Left ventricle myocardium superior (tissue), 1 donor: ENCODE measurements around the gene ELAC2. TPM values are rescaled to one million over a fixed set of nuclear protein-coding genes. Genes with fewer than 3 reads are reported as not detected.
A peak's percentile ranks its signal among the peaks of the same experiment; 100 is the strongest.
"Not testable (repeated sequence)": the region's sequence is repeated elsewhere in the genome, so short reads cannot be mapped to it uniquely, and the experiment has no call there.

Experiments
- ATAC-seq: fragments of 200-7000 bp; cut with Tn5 transposase; one replicate; pipeline ENCODE4 v1.9.1; 2020; ENCODE audit warnings: mild to moderate bottlenecking, moderate library complexity
- DNase-seq: peaks from one replicate; pipeline ENCODE4 v3.0.0-alpha.2; 2020
- intact Hi-C: fragments of 100-400 bp; cut with micrococcal nuclease; formaldehyde crosslinking; loops from one replicate; pipeline ENCODE4 v1.11.0; 2022
- total RNA-seq: library from RNA; stranded (reverse); fragmentation: NEBNext Ultra II Directional; extraction: Animal tissue kit (Norgen Biotek cat#: 25700); gene quantifications from one replicate; pipeline ENCODE4 v1.2.1, GENCODE V29; 2021
- donor health status: DM: no; HTN: yes; CAD: no; lungs with severe emphysema.

Gene ELAC2
- total RNA-seq, 1 donor from 2014 or later: 66.2 TPM

GRCh38 chr17:12995106-12995895, 22.5 kb downstream of the ELAC2 start:
- no peak for ATAC-seq

GRCh38 chr17:12994341-12995074, 23.3 kb downstream of the ELAC2 start:
- DNase-seq: no peak
- intact Hi-C loops: no loop called here

More at GRCh38 chr17:12995106-12995895, 22.5 kb downstream of the ELAC2 start:
- DNase-seq: no peak
- intact Hi-C loops: no loop called here

DNA sequence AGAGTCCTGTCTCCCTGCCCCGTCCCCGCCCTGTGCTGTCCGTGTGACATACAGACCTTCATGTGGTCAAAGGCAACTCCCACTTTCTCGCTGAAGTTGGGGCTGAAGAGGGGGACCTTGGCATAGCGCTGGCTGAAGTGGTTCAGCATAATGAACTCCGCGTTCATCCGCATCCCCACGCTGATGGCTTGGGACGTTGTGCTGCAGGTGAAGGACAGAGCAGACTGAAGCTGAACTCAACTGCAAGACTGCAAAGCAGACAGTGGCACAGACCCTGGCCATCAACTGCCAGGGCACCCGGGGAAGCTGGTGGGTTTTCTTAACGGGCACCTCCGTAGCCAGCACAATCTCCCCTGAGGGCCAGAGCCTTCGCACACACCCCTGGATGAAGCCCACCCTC, 24.2 kb downstream of the ELAC2 start:
- ATAC-seq: no peak
- DNase-seq: no peak
- intact Hi-C loops: no loop called here

More at GRCh38 chr17:12994341-12995074, 23.3 kb downstream of the ELAC2 start:
- no peak for ATAC-seq

GRCh38 chr17:12992676-12993075, 25.2 kb downstream of the ELAC2 start:
- ATAC-seq (no peak), DNase-seq (no peak)
- intact Hi-C loops: no loop called here

GRCh38 chr17:12990926-12991325, 26.9 kb downstream of the ELAC2 start:
- intact Hi-C loops: no loop called here
- no peak for DNase-seq
- ATAC-seq: no peak

GRCh38 chr17:12990041-12990808, 27.6 kb downstream of the ELAC2 start:
- peak; percentile 89 for DNase-seq
- intact Hi-C loops: no loop called here
- peak; percentile 80 for ATAC-seq

- ATAC-seq (no peak), DNase-seq (no peak)
- intact Hi-C loops: no loop called here
Measured at GRCh38 chr17:12987120-12987519, 30.7 kb downstream of the ELAC2 start.

GRCh38 chr17:12985431-12986293, 32.2 kb downstream of the ELAC2 start:
- DNase-seq: no peak
- peak; percentile 75 for ATAC-seq
- intact Hi-C loops: no loop called here

- DNase-seq: peak; percentile 74
- ATAC-seq: peak; percentile 70
- intact Hi-C loops: no loop called here
Measured at GRCh38 chr17:12983991-12984884, 33.6 kb downstream of the ELAC2 start.

DNA sequence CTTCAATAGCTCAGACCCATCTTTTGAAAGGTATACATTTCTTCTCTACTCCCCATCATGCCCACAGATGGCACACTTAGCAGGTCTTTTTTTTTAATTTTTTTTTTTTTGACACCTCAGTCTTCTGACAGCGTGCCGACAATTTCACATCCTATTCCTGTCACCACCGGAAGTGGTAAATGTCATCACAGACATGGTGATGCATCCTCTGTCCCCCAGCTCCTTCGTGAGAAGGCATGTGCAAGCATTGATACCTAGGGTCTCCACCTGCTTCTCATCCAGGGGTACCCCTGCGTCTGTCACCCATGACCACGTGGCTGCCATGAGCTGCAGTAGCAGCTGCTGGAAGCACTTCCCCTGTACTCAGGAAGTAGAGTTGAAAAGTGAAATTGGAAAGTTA, 35.6 kb downstream of the ELAC2 start:
- intact Hi-C loops: no loop called here
- no peak for DNase-seq
- ATAC-seq: no peak

GRCh38 chr17:12979826-12980500, 37.9 kb downstream of the ELAC2 start:
- intact Hi-C loops: no loop called here
- no peak for DNase-seq
- ATAC-seq: no peak

- ATAC-seq (no peak), DNase-seq (no peak)
Measured at GRCh38 chr17:12979246-12979645, 38.6 kb downstream of the ELAC2 start.

DNA sequence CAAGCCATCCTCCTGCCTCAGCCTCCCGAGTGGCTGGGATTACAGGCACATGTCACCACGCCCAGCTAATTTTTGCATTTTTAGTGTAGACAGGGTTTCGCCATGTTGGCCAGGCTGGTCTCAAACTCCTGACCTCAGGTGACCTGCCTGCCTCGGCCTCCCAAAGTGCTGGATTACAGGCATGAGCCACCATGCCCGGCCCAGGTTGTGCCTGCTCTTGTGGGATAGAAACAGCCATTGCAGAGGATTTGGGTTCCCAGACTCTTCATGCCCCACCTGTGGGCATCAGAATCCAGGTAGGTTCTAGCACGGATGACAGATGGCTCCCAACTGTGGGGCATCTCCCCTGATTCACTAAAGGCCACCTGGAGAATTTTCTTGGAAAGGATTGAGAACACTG, 39.0 kb downstream of the ELAC2 start:
- intact Hi-C loops, ATAC-seq, DNase-seq: not testable (repeated sequence)

More at GRCh38 chr17:12979246-12979645, 38.6 kb downstream of the ELAC2 start:
- intact Hi-C loops: no loop called here

- ATAC-seq: no peak
- no peak for DNase-seq
- intact Hi-C loops: no loop called here
Measured at GRCh38 chr17:12977008-12977751, 40.6 kb downstream of the ELAC2 start.

DNA sequence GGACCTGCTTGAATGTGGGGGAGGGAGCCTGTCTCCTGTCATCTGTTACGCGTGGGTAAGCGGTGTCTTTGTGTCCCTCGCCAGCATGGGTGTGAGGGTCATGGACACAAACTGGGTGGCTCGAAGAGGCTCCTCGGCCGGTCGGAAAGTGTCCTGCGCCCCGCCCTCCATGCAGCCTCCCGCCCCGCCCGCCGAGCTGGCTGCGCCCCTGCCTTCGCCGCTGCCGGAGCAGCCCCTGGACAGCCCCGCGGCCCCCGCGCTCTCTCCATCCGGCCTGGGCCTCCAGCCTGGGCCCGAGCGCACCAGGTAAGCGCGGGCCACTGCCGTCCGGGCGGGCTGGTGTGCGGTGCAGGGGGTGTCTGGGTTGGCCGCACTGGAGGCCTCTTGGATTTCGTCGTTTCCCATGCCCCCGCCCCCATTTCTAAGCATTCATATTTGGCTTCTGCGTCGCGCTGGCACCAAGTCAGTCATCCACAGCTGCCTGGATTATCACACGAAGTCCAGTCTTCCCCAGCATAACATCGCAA, 43.8 kb downstream of the ELAC2 start:
- ATAC-seq: peak; percentile 78
- intact Hi-C loops: no loop called here
- peak; percentile 43 for DNase-seq

DNA sequence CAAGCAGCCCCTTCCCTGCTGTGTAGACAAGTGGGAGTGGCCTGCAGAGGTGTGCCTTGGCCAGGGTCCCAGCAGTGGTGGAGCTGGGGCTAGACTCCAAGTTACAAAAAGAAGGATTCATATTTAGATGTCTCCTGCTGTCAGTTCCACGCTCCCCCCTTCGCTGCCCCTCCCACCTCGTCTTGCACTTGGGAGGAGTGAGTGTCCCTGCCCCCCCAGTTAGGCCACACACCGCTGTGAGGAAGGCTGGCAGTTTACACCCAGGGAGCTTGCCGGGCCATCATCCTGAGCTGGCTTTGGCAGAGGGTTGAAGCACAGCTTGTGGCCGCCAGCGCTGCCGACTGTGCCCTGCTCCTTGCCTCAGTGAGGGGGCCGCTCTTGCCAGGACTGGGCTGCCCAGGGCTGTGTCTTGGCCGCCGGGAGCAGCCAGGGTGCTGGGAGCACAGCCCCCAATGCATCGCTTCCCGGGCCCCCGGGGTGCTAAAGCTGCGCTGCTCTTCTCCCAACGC, 44.3 kb downstream of the ELAC2 start:
- peak; percentile 50 for DNase-seq

More for the DNA sequence above, 44.3 kb downstream of the ELAC2 start:
- ATAC-seq: peak; percentile 81
- intact Hi-C loops: no loop called here
